Vagina (tissue), 2 donors: ENCODE data around the gene RPL7L1. TPM values are rescaled to one million over a fixed set of nuclear protein-coding genes. Genes with fewer than 3 reads are reported as not detected.

ENCODE experiments used
- DNase-seq, 2 donors: peaks; one replicate each; pipeline ENCODE4 v3.0.0-alpha.2; 2017; ENCODE audit errors: extremely low spot score in 2 of 2
- H3K27ac ChIP-seq: fragments of 200-600 bp; sonication (generic); one replicate; pipeline ENCODE4 v1.5.1; 2019
- H3K27me3 ChIP-seq: fragments of 200-600 bp; sonication (generic); one replicate; pipeline ENCODE4 v1.5.1; 2019
- H3K36me3 ChIP-seq, 2 donors: fragments of 200-600 bp; sonication (generic); one replicate each; pipeline ENCODE4 v1.5.1; 2017 to 2019
- H3K4me1 ChIP-seq: fragments of 200-600 bp; sonication (generic); one replicate; pipeline ENCODE4 v1.5.1; 2019
- H3K4me3 ChIP-seq, 2 donors: fragments of 200-600 bp; sonication (generic); 1 replicate in 1 of 2; 2 replicates in 1 of 2; pipeline ENCODE4 v1.5.1; 2016 to 2019
- H3K9me3 ChIP-seq: fragments of 200-600 bp; sonication (generic); one replicate; pipeline ENCODE4 v1.5.1; 2019
- CTCF ChIP-seq, 3 experiments: fragments of 450-650 bp in 2 of 3; fragments of 200-600 bp in 1 of 3; sonication (generic) in 1 of 3; IDR thresholded peaks; one replicate each; pipeline ENCODE4 v1.5.1; 2017 to 2019; ENCODE audit warnings: antibody characterized with exemption in 3 of 3, mild to moderate bottlenecking in 2 of 3, moderate library complexity in 2 of 3
- POLR2A ChIP-seq, 2 donors: fragments of 450-650 bp; IDR thresholded peaks; one replicate each; pipeline ENCODE4 v1.6.1; 2017; ENCODE audit warnings: antibody characterized with exemption in 2 of 2, mild to moderate bottlenecking in 2 of 2, moderate library complexity in 2 of 2
- POLR2AphosphoS5 ChIP-seq, 2 donors: sonication (generic); formaldehyde crosslinking; IDR thresholded peaks; one replicate each; pipeline ENCODE4 v1.9.0; 2017; ENCODE audit warnings: antibody characterized with exemption in 2 of 2, mild to moderate bottlenecking in 2 of 2, low read depth in 1 of 2; ENCODE audit not compliant: insufficient read depth in 1 of 2
- intact Hi-C: fragments of 100-400 bp; cut with DNase I; formaldehyde crosslinking; loops from one replicate; pipeline ENCODE4 v1.15.1; 2023
- total RNA-seq: library from RNA; depleted of rRNA; stranded (reverse); fragments of >200 nt; gene quantifications from one replicate; pipeline ENCODE4 v1.2.3, GENCODE V29; 2016

Gene RPL7L1
- total RNA-seq, 1 donor from 2014 or later: 55.7 TPM

- Histone ChIP-seq H3K4me1 (peaks cover 6% of the 10 kb centered on the region), H3K36me3 (no peaks in the 10 kb centered on the region), H3K9me3 (no peaks in the 10 kb centered on the region), H3K27ac (no peak overlapping the region), H3K27me3 (no peaks in the 10 kb centered on the region), H3K4me3 (no peak overlapping the region)
- no peak for DNase-seq
- intact Hi-C loops: no loop called here
- TF ChIP-seq POLR2AphosphoS5 (IDR thresholded peaks at IDR 0.05; ENCODE audit: insufficient read depth in 1 of 2, low read depth in 1 of 2) (no peak), POLR2A (IDR thresholded peaks at IDR 0.05) (no peak), CTCF (IDR thresholded peaks at IDR 0.05) (no peak)
These were observed 36.9 kb downstream of the RPL7L1 start for GRCh38 chr6:42916288-42916687.

DNA sequence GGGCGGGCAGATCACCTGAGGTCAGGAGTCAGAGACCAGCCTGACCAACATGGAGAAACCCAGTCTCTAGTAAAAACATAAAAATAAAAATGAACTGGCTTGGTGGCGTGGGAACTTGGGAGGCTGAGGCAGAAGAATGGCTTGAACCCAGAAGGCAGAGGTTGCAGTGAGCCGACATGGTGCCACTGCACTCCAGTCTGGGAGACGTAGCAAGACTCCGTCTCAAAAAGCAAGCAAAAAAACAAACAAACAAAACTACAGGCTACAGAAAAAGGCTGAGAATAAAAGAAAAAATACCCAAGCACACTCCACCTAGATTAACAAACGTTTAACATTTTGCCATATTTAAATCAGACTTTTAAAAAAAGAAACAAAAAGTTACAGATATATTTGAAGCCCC lies 42.4 kb downstream of the RPL7L1 start:
- H3K27ac ChIP-seq: no peak overlapping the region

GRCh38 chr6:42923666-42924065 lies 44.2 kb downstream of the RPL7L1 start:
- no peaks in the 10 kb centered on the region for H3K9me3 ChIP-seq
- TF ChIP-seq CTCF (IDR thresholded peaks at IDR 0.05) (no peak), POLR2AphosphoS5 (IDR thresholded peaks at IDR 0.05; ENCODE audit: insufficient read depth in 1 of 2, low read depth in 1 of 2) (no peak), POLR2A (IDR thresholded peaks at IDR 0.05) (no peak)
- intact Hi-C loops: no loop called here
- DNase-seq: no peak
- H3K36me3 ChIP-seq: no peaks in the 10 kb centered on the region
- no peaks in the 10 kb centered on the region for H3K4me1 ChIP-seq
- H3K27ac ChIP-seq: no peak overlapping the region
- no peaks in the 10 kb centered on the region for H3K27me3 ChIP-seq
- H3K4me3 ChIP-seq: no peak overlapping the region

More for the DNA sequence above, 42.4 kb downstream of the RPL7L1 start:
- no peak overlapping the region for H3K4me3 ChIP-seq
- intact Hi-C loops: no loop called here
- no peaks in the 10 kb centered on the region for H3K36me3 ChIP-seq
- no peaks in the 10 kb centered on the region for H3K4me1 ChIP-seq
- H3K27me3 ChIP-seq: no peaks in the 10 kb centered on the region
- no peak for DNase-seq
- H3K9me3 ChIP-seq: no peaks in the 10 kb centered on the region
- no peak for TF ChIP-seq CTCF (IDR thresholded peaks at IDR 0.05)
- no peak for TF ChIP-seq POLR2A (IDR thresholded peaks at IDR 0.05)
- no peak for TF ChIP-seq POLR2AphosphoS5 (IDR thresholded peaks at IDR 0.05; ENCODE audit: insufficient read depth in 1 of 2, low read depth in 1 of 2)

GRCh38 chr6:42925248-42925857 lies 45.9 kb downstream of the RPL7L1 start:
- H3K4me1 ChIP-seq: peaks cover 6% of the 10 kb centered on the region
- no peak overlapping the region for H3K4me3 ChIP-seq
- intact Hi-C loops: no loop called here
- no peaks in the 10 kb centered on the region for H3K27me3 ChIP-seq
- no peak for TF ChIP-seq POLR2A (IDR thresholded peaks at IDR 0.05)
- TF ChIP-seq POLR2AphosphoS5 (IDR thresholded peaks at IDR 0.05; ENCODE audit: insufficient read depth in 1 of 2, low read depth in 1 of 2): no peak
- no peak for TF ChIP-seq CTCF (IDR thresholded peaks at IDR 0.05)
- H3K36me3 ChIP-seq: no peaks in the 10 kb centered on the region
- no peak overlapping the region for H3K27ac ChIP-seq
- H3K9me3 ChIP-seq: no peaks in the 10 kb centered on the region
- no peak for DNase-seq

DNA sequence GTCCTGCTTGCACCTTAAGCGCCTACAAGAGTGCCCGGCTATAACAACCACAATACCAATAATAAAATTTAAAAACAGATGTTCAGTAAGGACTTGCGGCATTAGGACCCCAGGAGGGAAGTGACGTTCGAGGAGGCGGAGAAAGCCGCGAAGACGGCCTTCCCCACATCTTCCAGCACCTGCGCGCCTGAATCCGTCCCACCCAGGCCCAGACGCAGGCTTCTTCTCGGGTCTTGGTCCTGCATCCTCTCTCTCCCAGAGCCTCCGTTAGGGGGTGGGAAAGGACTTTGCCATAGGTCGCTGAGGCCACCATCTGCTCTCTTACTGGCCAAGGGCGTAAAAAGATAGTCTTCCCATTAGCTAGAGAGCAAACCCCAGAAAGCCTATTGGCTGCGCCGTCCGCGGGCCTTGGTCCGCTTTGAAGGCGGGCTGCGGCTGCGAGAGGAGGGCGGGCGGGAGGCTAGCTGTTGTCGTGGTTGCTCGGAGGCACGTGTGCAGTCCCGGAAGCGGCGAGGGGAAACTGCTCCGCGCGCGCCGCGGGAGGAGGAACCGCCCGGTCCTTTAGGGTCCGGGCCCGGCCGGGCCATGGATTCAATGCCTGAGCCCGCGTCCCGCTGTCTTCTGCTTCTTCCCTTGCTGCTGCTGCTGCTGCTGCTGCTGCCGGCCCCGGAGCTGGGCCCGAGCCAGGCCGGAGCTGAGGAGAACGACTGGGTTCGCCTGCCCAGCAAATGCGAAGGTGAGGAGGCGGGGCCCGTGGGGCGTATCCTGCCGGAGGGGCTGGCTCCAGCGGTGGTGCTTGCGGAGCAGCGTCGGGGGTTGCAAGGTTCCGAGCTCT lies 49.8 kb downstream of the RPL7L1 start, which contains the start of gene CNPY3:
TSS of gene CNPY3 (plus strand) at position 495 of the 835 bp plus-strand sequence. CDS start at position 586, 91 bp downstream.
- peak in 1 of 2 donors; percentile 11 for TF ChIP-seq POLR2A (IDR thresholded peaks at IDR 0.05)
- TF ChIP-seq POLR2AphosphoS5 (IDR thresholded peaks at IDR 0.05; ENCODE audit: insufficient read depth in 1 of 2, low read depth in 1 of 2): peak; percentile 83 to 88
- TF ChIP-seq CTCF (IDR thresholded peaks at IDR 0.05): peak in 1 of 3 experiments; percentile 5
- Histone ChIP-seq H3K27me3 (no peaks in the 10 kb centered on the region), H3K4me3 (peak within 1 kb of the TSS; percentile 61 to 69), H3K9me3 (no peaks in the 10 kb centered on the region), H3K4me1 (peaks cover 40% of the 10 kb centered on the region), H3K27ac (peak within 1 kb of the TSS; percentile 93), H3K36me3 (peaks cover 0 to 4% of the 10 kb centered on the region in 2 donors)
- peak in 1 of 2 donors; percentile 96 for DNase-seq
- intact Hi-C loops: no loop called here
